SKM-1 (cell line): Measurements from ENCODE around the gene ASPHD2.

Experiments used
- DNase-seq: peaks from one replicate; lab custom pipeline; 2025; ENCODE audit not compliant: unreplicated experiment; lab: John Stamatoyannopoulos, UW

ASPHD2 gene

GRCh38 chr22:26471522-26471921 is 42.5 kb downstream of the ASPHD2 start:
- DNase-seq = no peak

DNA sequence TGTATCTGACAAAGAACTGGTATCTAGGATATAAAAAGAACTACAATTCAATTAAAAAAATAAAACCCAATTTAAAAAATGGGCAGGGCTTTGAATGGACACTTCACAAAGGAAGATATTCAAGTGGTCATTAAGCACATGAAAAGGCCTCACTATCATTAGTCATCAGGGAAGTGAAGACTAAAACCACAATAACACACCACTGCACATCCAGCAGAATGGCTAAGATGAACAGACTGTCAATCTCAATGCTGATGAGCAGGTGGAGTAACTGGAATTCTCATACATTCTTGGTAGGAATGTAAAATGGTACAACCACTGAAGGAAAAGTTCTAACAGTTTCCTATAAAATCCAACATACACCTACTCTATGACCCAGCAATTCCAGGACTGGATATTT is 45.6 kb downstream of the ASPHD2 start:
- no peak for DNase-seq

GRCh38 chr22:26476705-26477340 is 47.8 kb downstream of the ASPHD2 start:
- peak; percentile 8 for DNase-seq

GRCh38 chr22:26477341-26477731 is 48.3 kb downstream of the ASPHD2 start:
- no peak for DNase-seq

DNA sequence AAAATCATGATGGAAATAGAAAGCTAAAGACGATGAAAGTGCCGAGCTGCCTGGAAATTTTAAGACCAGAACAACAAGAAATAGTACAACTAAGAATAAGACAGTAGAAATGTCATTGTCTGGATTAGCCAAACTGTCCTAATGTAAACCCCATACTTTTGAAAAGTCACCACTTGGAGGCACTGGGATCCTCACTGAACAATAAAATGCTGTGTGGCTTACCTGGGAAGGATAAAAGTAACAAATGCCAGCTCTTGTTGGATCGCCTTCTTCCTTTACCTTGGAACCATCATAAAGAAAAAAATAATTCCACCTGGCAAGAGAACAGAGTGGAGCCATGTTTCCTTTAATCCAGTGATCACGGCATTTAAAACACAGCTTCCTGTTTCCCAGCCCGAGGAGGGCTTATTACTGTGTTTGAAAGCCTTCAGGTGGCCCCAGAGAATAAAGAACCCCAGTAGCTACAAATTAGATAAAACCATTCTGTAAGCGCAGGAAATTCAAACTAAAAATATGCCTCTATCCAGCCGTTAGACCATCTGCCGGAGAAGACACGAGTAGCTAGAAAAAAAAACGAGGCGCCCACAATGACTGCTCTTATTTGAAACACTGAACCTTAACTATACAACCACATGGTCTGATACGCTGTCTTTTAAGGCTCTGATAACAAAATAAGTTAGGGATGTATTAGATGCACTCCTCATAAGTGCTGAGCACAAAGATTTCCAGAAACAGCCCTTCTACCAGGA is 50.2 kb downstream of the ASPHD2 start:
- DNase-seq = no peak

DNA sequence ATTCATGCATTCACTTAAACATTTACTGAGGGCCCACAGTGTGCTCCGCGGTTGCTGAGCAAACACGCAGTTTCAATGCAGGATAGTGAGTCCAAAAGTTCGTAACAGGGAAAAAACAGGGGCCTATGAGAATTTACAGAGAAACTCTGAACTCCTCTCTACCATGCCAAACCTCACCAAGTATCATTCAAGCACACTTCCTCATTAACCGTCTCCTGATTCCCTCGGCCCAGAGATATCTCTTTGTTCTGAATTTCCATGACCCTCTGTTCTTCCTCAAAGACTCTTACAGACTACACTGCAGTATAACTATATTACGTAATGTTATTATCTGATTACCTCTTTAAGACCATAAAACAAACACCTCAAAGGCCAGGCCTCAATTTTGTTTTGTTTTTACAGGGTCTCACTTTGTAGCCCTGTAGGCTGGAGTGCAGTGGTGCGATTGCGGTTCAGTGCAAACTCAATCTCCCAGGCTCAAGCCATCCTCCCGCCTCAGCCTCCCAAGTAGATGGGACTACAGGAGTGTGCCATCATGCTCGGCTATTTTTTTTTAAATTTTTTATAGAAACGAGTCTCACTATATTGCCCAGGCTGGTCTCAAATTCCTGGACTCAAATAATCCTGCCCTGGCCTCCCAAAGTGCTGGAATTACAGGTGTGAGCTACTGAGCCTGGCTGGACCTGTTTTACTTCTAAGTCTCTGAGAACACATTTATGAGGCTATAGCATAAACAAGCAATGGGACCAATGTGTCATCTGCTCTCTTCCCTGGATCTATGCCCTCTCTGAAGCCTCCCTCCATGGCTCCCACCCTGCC is 50.9 kb downstream of the ASPHD2 start:
- peak; percentile 29 for DNase-seq

GRCh38 chr22:26480611-26480932 is 51.5 kb downstream of the ASPHD2 start:
- no peak for DNase-seq

DNA sequence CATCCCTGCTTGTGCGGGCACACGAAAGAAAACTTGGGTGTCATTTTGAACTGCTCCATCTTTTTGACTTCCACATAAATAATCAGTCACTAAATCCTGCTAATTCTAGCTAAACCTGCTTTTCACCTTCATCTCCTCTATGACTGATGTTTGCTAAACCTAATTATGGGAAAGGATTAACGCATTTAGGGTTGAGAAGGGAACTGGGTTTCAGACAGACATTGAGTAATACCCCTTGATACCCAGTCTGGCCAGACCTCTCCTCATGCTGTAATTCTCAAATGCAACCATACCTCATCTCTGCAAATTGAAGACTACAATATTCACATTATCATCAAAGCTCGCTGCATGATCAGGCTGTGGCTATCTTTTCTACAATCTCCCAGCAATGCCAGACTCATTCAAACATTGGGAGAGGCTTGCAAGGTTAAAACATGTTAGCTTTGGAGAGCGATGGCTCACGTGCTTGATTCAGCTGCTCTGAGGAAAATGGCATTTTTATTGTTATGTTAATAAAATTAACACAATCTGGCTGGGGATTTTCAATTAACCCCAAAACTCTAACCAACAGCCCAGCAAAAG is 52.1 kb downstream of the ASPHD2 start:
- no peak for DNase-seq

GRCh38 chr22:26481694-26482093 is 52.6 kb downstream of the ASPHD2 start:
- DNase-seq = no peak

DNA sequence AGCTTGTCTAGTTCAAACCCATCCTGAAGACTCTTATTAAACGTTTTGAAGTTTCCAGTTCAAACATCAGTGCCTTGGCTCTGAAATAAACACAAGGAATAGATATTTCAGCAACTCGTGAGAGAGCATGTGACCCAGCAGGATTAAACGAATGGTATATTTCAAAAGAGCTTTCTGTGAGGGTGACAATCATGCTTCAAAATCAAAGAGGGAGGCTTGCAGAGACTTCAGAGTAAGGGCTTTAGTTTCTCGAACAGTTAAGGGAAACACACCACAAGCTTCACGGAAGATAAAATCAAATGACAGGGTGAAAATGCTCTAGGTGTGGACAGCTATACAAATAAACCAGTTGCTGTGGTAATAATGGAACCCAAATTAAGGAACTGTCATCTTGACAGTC is 53.1 kb downstream of the ASPHD2 start:
- DNase-seq = no peak

DNA sequence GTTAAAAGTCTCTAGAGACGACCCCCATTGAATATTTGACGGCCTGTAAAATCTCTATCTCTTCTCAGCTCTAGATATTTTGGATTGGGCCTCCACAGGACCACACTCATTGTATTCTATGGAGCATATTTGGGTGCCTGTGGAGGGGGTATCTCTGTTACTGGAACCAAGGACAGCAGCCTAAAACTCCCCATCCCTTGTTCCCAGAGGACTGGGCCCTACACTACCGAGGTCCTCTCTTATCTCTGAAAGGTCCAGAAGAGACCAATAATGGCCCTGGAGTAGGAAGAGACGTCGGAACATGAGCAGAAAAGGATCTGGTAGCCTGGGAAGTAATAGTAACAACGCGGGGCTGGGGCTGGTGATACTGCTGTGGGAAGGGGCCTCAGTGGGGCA is 54.0 kb downstream of the ASPHD2 start:
- no peak for DNase-seq

- DNase-seq = peak; percentile 68
Measured at GRCh38 chr22:26483439-26484359, 54.6 kb downstream of the ASPHD2 start, which contains the start of the genes HPS4 and SRRD. HPS4 (minus strand) TSS chr22:26483783; CDS start chr22:26481762, 2,021 bp downstream. SRRD (plus strand) TSS chr22:26483877; CDS start chr22:26483891, 14 bp downstream.

DNA sequence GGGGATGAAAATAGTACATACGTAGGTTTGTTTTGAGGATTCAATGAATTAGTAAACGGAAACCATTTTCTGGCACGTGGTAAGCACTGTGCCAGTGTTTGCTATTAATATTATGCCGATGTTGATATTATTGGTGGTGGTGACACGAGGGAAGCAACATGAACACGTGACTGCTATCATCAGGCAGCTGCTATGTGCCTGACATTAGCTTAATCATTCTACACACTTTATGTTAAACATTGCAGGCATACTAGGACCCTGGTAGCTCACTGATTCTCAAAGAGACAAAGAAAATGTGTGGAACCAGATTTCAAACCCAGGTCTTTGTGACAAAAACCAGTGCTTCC is 55.3 kb downstream of the ASPHD2 start:
- DNase-seq = no peak

GRCh38 chr22:26485013-26485412 is 56.0 kb downstream of the ASPHD2 start:
- no peak for DNase-seq

GRCh38 chr22:26485806-26486390 is 56.8 kb downstream of the ASPHD2 start:
- DNase-seq = no peak

DNA sequence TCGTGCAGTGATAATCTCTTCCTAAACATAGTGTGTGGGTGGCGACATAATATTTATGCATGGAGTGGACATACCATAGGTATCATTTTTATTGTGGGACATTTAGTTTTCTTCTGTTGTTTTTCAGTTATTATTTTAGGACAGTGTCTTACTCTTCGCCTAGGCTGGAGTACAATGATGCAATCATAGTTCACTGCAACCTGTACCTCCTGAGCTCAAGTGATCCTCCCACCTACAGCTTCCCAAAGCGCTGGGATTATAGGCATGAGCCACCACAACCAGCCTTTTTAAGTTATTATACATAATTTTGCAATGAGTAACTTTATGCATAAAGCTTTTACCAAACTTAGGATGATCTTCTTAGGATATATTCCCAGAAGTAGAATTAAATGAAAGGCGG is 57.3 kb downstream of the ASPHD2 start:
- DNase-seq = no peak

- no peak for DNase-seq
Measured at GRCh38 chr22:26487996-26488395, 58.9 kb downstream of the ASPHD2 start.

DNA sequence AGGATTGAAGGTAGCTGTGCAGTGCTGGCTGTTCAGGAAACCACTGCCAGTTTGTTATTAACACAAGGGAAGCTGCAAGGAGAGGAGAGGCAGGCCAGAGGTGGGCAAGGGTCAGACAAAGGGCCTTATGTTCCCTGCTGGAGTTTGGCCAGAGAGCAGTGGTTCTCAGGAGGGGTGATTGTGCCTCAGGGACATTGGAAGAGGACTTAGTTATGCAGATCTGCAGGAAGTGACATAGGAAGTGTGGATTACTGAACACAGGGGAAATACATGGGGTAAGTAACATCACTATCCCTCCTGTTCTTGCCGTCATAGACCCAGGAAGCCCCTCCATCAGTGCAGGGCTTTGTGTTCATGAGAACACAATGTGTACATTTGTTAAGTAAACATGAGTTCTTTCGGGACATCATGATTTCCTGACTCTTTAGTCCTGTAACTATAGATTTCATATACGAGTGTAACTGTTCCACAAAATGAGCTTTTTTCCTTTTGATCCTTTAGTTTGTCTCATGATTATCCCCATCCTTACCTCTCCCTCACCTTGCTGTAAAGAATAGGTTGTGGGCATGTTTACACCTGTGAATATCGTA is 60.5 kb downstream of the ASPHD2 start:
- no peak for DNase-seq

DNA sequence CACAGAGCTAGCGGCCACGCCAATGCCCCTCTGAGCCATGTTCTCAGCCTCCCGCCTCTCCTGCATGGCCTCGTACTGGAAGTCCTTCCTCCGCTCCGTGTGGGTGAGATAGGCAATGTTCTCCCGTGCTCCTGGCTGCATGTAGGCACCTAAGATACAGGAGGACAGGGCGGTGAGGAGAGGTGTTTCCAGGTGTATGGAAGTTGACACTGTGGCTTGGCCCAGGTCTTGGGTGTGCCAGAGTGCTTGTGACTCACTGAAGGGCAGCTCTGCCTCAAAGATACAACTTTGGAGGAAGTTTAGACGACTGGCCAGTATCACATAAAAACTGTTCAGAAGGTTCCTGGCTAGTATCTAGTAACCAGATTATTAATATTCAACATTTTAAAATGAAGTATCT is 63.2 kb downstream of the ASPHD2 start:
- no peak for DNase-seq

- DNase-seq = no peak
Measured at GRCh38 chr22:26494506-26494905, 65.4 kb downstream of the ASPHD2 start.
